Stimulated activated CD4-positive, alpha-beta T cell treated with anti-CD3 and anti-CD28 coated beads, TNF-alpha, amount 100 ng/mL, for 4 hours (primary cell): Measurements from ENCODE around the gene SNX30.
"Not testable (repeated sequence)": the region's sequence is repeated elsewhere in the genome, so short reads cannot be mapped to it uniquely, and the experiment has no call there.

ENCODE experiments used
- DNase-seq, 3 experiments: peaks; one replicate each; pipeline ENCODE4 v3.0.0-alpha.2; 2020; ENCODE audit warnings: low read depth in 3 of 3

SNX30 gene, protein sequence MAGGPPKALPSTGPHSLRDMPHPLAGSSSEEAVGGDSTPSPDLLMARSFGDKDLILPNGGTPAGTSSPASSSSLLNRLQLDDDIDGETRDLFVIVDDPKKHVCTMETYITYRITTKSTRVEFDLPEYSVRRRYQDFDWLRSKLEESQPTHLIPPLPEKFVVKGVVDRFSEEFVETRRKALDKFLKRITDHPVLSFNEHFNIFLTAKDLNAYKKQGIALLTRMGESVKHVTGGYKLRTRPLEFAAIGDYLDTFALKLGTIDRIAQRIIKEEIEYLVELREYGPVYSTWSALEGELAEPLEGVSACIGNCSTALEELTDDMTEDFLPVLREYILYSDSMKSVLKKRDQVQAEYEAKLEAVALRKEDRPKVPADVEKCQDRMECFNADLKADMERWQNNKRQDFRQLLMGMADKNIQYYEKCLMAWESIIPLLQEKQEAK

DNA sequence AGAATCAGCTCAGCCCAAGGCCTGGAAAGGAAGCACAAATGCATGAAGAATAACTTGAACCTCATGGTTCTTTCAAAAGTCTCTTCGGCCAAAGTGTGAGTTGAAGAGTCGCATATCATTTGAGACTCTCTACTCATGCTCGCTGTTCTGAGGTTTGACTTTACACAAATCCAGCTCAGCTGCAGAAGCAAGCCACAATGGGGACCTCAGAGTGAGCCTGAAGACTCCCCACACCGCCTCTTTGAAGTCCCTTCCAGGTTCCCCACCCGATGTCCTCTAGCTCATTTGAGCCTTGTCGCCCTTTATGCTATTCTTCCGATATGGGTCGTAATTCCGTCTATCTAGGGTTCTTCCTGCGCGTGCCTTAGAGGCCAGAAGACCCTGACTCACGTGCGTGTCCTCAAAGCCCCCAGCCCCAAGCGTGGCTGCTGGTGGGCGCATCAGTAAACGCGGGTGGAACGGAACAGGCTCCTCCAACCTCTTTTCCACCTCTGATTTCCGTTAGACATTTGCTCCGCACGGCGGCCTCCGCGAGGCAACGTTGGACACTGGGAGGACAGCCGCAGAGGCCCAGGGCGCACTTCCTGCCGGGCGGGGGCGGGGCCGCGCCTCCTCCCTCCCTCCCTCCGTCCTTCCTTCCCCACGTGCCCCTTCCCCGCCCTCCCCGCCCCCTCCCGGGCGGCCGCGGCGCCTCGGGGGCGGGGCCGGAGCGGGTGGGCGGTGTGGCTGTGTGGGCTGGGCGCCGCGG, at the start of gene SNX30:
SNX30 (plus strand) TSS at position 745 of the 748 bp plus-strand sequence. CDS start 242 bp downstream, outside the sequence.
- DNase-seq, result peak; percentile 56 to 61 (median 57)

DNA sequence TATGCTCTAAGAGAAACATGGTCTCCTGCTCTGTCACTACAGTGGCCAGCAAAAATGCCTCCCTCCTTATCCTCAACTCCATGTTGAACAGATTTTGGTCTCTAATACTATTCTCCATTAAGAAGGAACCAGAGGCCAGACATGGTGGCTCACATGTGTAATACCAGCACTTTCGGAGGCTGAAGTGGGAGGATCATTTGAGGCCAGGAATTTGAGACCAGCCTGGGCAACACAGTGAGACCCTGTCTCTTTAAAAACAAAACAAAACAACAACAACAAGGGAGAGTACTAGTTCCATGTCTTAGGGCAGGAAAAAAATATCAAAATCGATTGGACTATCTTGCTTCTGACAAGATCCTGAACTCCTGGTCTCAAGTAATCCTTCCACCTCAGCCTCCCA, 47.3 kb upstream of the SNX30 start:
- DNase-seq, result no peak

DNA sequence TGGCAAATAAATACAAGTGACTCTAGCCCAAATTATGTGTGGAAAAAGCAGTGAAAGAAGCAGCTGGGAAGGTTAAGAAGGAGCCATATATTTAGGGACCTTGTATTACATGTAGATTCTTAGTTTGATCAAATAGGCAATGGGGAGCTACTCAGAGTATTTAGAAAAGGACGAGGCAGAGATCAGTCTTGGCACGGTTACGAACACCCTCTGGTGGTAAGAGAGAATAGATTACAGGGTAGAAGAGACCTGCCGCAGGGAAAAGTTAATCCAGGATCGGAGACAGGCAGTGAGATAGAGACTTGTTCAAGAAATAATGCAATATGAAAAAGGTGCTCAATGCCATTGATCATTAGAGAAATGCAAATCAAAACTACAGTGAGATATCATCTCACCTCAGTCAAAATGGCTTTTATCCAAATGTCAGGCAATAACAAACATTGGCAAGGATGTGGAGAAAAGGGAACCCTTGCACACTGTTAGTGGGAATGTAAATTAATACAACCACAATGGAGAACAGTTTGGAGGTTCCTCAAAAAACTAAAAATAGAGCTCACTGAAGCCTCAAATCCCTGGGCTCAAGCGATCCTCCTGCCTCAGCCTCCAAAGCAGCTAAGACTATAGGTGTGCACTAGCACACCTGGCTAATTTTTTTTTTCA, 44.7 kb upstream of the SNX30 start:
- no peak for DNase-seq

DNA sequence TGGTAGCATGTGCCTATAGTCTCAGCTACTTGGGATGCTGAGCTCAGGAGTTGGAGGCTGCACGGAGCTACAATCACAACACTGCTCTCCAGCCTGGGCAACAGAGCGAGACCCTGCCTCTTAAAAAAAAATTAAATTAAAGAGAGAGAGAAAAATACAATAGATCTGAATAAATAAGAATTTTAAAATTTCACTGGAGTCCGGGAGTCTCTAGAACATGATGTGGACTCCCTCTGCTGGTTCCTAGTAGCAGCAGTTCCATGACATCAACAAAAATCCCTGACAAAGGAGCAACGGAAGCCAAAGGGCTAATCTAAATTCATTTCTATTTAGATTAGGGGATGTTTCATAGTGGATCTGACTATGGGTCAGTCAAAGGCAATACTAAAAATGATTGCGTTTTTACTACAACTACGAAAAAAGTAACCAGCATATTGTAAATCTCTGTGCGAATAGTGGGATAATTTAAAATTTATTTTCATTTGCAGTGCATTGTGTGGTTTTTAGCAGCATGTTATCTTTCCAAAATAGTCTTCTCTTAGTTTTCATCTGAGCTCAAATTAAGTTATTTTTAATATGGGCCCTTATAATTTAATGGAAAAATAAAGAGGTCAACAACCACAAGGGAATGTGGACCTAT, 39.4 kb upstream of the SNX30 start:
- no peak for DNase-seq

DNA sequence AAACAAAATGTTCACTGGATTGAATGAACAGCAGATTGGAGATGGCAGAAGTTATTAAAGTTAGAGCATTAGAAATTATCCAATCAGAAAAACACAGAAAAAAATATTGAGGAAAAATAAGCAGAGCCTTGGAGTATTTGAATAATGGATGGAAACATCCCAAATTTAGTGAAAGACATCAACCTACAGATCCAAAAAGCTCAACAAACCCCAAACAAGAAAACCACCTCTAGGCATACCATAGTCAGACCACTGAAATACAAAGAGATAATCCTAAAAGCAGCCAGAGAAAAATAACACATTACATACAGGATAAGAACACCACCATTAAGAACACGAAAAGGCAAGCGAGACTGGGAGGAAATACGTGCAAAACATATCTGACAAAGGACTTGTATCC, 37.9 kb upstream of the SNX30 start:
- DNase-seq, result no peak

DNA sequence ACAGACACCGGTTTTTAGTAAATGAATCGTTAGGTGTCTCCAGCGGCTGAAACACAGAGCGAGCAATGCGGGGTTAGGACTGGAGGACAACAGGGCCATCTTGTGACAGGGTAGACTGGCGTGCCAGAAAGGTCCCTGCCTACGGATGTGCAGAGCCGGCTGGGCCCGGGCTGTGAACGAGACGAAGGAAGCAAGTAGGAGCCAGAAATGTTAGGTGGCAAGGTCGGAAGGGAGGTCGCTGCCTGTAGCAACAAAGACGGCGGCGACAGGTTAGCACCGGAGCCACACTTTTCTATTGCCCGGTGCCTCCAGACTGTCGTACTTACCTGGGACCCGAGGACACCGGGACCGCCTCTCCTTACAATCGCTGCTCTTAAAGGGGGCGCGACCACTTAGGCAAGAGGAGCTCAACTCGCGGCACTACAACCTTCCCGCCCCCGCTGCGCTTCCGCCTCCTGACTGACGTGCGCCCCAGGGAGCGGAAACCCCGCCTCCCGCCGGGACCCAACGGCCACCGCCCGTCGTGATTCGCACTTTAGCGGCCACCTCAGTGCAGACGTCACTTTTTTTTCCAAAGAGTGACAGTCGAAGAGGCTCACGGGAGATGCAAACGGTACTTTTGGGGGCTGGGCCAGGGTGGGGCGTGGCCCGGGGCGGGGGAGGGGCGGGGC, 32.8 kb upstream of the SNX30 start, which contains the start of gene INIP:
INIP (minus strand) TSS at position 457 of the 671 bp plus-strand sequence. CDS start 1,632 bp downstream, outside the sequence.
- DNase-seq, result peak; percentile 88 to 95 (median 95)

DNA sequence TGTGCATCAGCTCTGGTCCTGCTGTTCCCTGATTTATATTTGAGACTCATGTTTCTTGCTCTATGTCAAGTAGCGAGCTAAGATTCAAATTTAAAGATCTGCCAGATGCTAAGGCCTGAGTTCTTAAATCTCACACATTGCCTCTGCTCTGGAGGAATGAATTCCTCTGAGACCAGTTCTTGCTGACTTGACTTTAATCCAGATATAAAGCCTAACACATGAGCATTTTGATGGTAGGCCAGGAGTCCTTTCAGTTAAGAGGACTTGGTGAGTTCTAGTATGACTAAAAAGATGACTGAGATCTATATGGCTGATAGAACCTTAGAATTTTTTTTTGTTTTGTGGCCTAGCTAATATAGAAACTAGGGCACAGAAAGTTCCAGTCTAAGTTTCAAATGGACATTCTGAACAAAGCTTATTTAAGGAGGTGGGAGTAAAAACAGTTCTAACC, 31.3 kb upstream of the SNX30 start:
- no peak for DNase-seq

DNA sequence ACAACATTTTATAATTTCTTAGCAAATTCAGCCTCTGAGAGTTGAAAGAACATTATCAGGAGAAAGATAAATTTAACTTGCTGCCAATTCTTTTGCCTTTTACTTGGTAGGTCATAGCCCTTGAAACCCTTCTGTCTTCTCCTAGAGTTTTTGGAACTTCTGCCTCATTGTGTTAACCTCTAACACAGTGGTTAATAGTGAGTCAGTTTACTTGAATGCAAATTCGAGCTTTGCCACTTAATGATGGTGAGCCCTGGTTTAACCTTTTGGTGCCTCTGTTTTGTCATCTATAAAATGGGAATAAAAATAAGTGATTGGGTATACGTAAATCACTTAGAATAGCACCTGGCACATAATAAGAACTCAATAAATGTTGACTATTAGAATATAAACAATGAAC, 30.9 kb upstream of the SNX30 start:
- DNase-seq, result no peak

DNA sequence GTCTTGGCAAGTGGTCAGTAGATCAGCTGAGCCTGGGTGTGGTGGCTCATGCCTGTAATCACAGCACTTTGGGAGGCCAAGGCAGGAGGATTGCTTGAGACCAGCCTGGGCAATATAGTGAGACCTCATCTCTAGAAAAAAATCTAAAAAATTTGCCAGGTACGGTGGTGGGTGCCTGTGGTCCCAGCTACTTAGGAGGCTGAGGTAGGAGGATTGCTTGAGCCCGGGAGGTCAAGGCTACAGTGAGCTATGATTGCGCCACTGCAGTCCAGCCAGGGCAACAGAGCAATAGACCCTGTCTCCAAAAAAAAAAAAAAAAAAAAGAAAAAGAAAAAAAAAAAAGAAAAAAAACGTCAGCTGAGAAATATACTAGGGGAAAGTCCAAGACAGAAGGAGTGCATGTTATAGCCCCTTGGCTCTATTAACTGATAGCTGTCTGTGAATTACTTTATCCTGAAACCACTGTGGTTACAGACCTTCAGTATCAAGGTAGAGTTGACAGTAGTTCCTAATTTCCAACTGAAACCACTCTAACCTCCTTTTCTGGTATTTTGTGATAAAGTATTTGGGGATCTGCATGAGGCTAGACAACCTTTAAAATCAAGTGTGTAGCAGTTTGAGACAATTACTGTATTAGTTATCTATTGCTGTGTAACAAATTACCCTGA, 30.3 kb upstream of the SNX30 start:
- no peak for DNase-seq

DNA sequence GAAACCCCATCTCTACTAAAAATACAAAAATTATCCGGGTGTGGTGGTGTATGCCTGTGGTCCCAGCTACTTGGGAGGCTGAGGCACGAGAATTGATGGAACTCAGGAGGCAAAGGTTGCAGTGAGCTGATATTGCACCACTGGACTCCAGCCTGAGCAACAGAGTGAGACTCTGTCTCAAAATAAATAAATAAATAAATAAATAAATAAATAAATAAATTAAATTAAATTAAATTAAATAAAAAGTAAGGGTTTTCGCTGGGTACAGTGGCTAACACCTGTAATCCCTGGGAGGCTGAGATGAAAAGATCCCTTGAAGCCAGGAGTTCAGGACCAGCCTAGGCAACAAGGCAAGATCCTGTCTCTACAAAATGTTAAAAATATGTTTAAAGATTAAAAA, 27.8 kb upstream of the SNX30 start:
- not testable (repeated sequence) for DNase-seq

DNA sequence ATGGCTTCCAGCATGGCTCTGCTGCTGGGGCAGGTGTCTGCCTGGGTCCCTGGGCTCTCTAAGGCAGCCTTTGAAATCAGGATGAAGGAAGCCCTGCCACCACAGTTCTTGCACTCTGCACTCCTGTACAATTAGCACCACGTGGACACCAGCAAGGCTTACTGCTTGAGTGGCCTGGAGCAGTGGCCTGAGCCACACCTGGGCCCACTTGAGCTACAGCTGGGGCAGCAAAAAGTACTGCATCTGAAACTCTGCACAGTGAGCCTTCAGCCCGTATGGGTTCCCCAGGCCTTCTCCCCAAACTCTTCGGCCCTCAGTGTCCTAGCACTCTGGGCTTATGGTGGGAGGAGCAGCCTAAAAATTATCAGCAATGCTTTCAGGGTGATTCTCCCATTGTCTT, 24.6 kb upstream of the SNX30 start:
- DNase-seq, result no peak

DNA sequence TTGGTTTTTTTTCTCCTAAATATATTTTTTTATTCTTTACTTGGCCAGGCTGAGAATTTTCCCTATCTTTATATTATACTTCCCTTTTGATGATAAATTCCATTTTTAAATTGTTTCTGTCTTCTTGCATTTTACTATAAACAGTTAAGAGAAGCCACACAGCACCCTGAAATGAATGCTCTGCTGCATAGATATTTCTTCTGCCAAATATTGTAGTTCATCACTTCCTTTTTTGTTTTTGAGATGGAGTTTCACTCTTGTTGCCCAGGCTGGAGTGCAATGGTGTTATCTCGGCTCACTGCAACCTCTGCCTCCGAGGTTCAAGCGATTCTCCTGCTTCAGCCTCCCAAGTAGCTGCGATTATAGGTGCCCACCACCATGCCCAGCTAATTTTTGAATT, 24.1 kb upstream of the SNX30 start:
- DNase-seq, result no peak

DNA sequence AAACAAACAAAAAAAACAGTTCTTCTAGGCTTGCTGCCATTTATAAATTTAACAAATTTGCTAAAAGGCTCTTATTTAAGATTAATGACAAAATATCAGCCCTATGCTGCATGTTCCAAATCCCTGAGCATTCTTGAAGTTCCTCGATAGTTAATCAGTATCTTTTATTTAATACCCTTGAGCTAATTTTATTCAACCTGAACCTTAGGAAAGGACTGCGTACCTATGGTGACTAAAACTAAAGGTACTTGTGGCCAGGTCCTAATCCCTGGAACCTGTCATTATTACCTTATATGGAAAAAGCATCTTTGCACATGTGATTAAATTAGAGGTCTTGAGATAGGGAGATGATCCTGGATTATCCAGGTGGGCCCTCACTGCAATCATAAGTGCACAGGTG, 22.2 kb upstream of the SNX30 start:
- no peak for DNase-seq

DNA sequence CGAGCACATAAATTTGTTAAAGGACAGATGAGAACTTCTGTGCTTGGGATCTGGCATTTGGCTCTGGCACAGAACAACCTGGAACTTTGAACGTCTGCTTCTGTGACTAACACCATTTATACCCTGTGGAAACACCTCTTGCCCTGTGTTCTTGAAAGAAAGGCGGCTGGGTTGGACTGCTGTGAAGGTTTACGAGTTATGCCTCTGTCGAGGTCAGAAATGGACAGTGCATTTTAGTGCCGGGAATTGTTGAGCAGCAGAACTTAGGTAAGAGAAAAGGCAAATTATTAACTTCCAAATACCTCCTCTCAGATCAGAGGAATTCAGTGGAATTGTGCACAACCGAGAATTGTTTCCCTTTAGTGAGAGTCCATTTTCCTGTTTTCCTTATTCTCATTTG, 18.6 kb upstream of the SNX30 start:
- DNase-seq, result no peak

DNA sequence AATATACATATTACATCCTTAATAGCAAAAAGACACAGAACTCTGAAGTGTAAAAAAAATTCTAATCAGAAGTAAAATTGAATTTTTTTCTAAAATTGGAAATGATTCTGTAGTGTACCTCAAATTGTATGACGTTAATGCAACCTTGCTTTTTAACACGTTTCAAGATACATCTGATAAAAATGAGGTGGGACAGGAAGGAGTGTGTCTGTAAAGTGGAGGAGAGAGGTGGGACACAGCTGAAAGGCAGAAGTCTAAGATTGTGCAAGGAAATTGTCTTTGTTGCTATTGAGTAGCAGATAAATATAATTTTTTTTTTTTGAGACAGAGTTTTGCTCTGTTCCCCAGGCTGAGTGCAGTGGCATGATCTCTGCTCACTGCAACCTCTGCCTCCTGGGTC, 15.7 kb upstream of the SNX30 start:
- no peak for DNase-seq

DNA sequence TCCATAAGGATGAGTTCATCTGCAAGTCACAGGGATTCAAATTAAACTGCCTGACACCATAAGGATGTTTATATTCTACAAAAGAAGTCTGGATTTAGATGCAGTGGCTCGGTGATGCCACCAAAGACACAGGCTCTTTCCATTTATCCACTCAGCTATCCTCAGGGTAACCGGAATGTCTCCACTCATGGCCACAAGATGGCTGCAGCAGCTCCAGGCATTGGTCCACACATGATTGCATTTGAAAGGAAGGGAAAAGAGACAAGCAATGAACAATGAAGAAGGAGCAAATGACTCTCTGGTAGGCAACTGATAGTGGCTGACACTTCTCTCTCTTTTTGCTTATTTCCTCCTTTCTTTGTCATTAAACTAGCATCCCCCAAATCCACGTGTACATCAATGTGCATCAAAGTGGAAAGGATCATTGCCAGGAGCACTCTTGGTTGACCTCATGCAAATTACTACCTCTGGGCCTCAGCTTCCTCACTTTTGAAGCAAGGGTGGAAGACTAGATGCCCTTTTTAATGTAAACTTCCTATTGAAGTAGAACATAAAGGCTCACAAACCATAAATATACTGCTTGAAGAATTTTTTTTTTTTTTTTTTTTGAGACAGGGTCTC, 7.2 kb upstream of the SNX30 start:
- no peak for DNase-seq

DNA sequence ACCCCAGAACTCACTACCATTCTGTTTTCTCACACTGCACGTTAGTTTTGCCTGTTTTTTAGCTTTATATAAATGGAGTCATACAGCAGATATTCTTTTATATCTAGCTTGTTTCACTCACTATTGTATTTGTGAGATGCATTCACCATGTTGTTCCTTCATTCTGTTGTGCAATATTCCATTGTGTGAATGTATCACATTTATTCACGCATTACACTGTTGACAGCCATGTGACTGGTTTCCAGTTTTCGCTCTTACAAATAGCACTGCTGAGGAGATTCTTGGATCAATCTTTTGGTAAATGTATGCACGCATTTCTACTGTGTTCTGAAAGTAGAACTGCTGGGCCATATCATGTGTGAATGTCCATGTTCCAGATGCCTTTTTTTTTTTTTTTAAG, 6.4 kb upstream of the SNX30 start:
- no peak for DNase-seq

DNA sequence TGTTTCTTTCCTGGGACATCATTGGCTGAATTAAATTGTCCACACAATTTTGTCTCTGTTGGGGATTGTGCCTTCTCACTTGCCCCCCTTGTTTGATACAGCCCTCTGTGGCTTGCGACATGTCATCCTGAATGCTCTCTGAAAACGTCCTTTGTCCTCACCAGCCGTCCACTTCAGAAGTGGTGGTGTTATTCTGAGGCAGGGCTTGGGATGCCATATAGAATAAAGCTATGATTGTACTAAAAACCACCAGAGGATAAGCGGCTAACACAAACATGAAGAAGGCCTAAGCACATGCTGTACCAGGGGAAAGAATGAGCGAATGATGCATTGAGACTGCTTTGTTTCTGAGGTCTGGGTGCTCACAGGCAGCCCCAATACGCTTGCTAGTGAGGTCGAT, 3.5 kb upstream of the SNX30 start:
- DNase-seq, result no peak

DNA sequence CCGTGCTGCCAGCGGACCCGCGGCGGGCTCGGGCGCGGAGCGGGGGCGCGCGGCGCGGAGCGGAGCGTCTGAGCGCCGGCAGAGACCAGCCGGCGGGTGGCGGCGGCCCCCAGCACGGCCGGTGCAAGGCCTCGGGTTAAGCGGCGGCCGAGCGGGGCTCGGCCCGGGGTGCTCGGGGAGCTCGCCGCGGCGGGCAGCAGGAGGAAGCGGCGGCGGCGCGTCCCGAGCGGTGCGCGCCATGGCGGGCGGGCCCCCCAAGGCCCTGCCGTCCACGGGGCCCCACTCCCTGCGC, 150 bp downstream of the SNX30 start:
- DNase-seq, result no peak

DNA sequence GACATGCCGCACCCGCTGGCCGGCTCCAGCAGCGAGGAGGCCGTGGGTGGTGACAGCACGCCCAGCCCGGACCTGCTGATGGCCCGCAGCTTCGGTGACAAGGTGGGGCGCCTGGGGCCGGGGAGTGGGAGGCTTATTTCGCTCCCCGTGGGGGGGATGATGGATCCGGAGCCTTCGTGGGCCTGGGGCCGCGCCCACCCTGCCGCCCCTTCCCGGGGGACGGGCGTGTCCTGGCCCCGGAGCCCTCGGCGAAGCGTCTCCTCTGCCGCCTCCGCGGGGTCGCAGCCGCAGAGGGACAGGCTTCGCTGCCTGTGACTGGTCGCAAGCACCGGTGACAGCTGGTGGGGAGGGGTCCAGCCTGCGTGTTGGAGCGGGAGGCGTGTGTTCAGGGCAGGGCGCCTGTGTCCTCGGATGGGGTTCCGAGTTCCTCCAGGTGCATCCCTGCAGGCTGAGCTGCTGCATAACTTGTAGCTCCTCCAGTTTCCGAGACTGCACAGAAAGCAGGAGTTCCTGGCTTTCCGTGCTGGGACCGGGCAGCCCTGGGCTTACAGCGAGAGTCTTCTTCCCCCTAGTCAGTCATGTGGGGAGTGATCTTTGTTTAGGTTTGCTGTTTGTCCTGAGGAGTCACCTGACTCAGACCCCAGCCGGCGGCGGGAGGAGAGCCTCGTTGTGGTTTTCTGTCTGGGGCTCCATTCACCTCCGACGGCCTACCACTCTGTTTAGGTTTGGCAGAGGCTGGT, 666 bp downstream of the SNX30 start:
- no peak for DNase-seq
